GM10248 (cell line): ENCODE data around the gene GPSM3.

Experiments used
- CTCF ChIA-PET: fragments of 300-600 bp; sonication (Branson Sonifier 250); formaldehyde crosslinking; extraction: SDS; loops from one replicate; lab custom pipeline; 2021; ENCODE audit warnings: antibody characterized with exemption; lab: Yijun Ruan, JAX
- POLR2A ChIA-PET: fragments of 350-650 bp; sonication (Branson Sonifier 250); formaldehyde crosslinking; extraction: SDS; loops from one replicate; lab custom pipeline; 2020; ENCODE audit warnings: antibody characterized with exemption; lab: Yijun Ruan, JAX
- DNase-seq: peaks from one replicate; pipeline ENCODE4 v3.0.0; 2012; ENCODE audit errors: extremely low spot score
- CTCF ChIP-seq: IDR thresholded peaks from 2 replicates; pipeline ENCODE4 v1.5.1; 2012; ENCODE audit warnings: mild to moderate bottlenecking, low read depth; ENCODE audit errors: extremely low read depth, missing control alignments, control extremely low read depth

The GPSM3 gene

GRCh38 chr6:32151863-32152768, 40.3 kb downstream of the GPSM3 start, which contains the start of gene PRRT1:
Gene PRRT1 (minus strand): TSS chr6:32151939. CDS start chr6:32151827, 112 bp downstream.
- DNase-seq, result no peak
- no peak for TF ChIP-seq CTCF
- CTCF ChIA-PET, result interaction anchor here (1.1 to 2.0 kb wide), 2 partner anchors 12 to 34 kb away, joined by 3 to 7 read pairs; no protein-coding TSS in a partner anchor
- POLR2A ChIA-PET, result no interaction called here

- CTCF ChIA-PET, result interaction anchor here (2.0 kb wide), 1 partner anchor 33 kb away, joined by 7 read pairs; no protein-coding TSS in a partner anchor
- no peak for DNase-seq
- no peak for TF ChIP-seq CTCF
- POLR2A ChIA-PET, result no interaction called here
Observed at GRCh38 chr6:32151181-32151862, 41.1 kb downstream of the GPSM3 start.

- POLR2A ChIA-PET, result no interaction called here
- no peak for DNase-seq
- CTCF ChIA-PET, result interaction anchor here (1.2 to 2.4 kb wide), 2 partner anchors 21 to 32 kb away, joined by 3 to 9 read pairs; no protein-coding TSS in a partner anchor
- TF ChIP-seq CTCF, result no peak
Observed at GRCh38 chr6:32149932-32150870, 42.2 kb downstream of the GPSM3 start.

DNA sequence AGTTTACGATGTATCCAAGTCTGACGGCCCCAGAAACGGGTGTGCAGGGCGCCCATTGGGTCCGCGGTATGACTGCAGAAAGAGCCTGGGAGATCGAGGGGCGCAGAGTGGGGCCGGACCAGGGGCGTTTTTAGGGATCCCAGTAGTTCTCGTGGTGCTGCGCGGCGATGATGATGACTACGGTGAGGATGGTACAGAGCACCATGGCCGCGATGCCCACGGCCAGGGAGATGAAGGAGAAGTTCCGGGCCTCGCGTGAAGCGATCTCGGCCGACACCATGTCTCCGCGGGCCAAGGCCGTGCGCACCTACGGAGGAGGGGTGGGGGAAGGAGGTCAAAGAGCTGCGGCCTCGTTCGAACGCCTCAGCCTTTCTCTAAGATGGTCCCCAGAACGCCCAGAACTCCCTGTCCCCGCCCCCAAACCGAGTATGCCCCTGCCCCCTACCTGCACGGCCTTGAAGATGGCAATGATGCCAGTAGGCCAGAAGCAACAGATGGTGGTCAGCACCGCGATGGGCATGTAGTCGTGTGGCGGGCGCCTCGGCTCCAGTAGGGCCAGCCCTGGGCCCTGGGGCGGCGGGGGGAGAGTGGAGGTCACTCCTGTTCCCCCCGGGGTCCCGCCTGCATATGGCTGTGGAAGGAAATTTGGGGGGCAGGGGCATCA, 43.2 kb downstream of the GPSM3 start:
- no peak for TF ChIP-seq CTCF
- no peak for DNase-seq
- CTCF ChIA-PET, result interaction anchor here (1.2 to 2.4 kb wide), 2 partner anchors 20 to 31 kb away, joined by 3 to 9 read pairs; no protein-coding TSS in a partner anchor
- POLR2A ChIA-PET, result no interaction called here

- CTCF ChIA-PET, result interaction anchor here (1.2 to 2.4 kb wide), 2 partner anchors 19 to 30 kb away, joined by 3 to 9 read pairs; no protein-coding TSS in a partner anchor
- TF ChIP-seq CTCF, result no peak
- DNase-seq, result no peak
- POLR2A ChIA-PET, result no interaction called here
Observed at GRCh38 chr6:32148289-32149091, 44.0 kb downstream of the GPSM3 start.
